WI38 (cell line): ENCODE results near the gene GALR1.

Experiments
- H3K4me3 ChIP-seq: 2 replicates; pipeline ENCODE4 v1.5.1; 2011; ENCODE audit warnings: low read depth, mild to moderate bottlenecking, control low read depth, low read length
- TF ChIP-seq, protein P1 (sequence below): IDR thresholded peaks from 2 replicates; pipeline ENCODE4 v1.5.1; 2012; ENCODE audit warnings: low read depth, mild to moderate bottlenecking, control low read depth, low read length

The GALR1 gene

DNA sequence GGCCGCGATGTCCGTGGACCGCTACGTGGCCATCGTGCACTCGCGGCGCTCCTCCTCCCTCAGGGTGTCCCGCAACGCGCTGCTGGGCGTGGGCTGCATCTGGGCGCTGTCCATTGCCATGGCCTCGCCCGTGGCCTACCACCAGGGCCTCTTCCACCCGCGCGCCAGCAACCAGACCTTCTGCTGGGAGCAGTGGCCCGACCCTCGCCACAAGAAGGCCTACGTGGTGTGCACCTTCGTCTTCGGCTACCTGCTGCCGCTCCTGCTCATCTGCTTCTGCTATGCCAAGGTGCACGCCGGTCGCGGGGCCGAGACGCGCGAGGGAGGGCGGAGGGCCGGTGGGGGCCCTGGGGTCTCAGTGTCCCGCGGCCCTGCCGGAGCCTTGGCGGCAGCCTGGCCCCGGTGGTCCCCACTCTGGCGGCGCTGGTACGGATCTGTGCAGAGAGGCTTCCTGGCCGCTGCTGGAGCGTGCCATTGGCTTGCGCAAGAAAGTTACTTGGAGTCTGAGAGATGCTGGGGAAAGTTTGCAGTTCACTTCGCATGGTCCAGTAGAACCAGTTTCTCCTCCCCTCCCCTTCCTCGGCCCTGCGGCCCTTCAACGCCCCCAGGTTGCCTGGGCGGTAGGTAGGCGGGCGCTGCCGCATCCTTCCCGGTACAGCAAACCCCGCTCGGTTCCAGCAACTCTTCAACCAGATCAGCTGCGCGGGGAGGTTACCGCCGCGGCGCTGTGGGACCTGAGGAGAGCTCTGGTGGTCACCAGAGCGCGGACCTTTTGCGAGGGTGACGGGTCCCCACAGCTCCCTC is 1.5 kb downstream of the GALR1 start:
- TF ChIP-seq, protein P1, sequence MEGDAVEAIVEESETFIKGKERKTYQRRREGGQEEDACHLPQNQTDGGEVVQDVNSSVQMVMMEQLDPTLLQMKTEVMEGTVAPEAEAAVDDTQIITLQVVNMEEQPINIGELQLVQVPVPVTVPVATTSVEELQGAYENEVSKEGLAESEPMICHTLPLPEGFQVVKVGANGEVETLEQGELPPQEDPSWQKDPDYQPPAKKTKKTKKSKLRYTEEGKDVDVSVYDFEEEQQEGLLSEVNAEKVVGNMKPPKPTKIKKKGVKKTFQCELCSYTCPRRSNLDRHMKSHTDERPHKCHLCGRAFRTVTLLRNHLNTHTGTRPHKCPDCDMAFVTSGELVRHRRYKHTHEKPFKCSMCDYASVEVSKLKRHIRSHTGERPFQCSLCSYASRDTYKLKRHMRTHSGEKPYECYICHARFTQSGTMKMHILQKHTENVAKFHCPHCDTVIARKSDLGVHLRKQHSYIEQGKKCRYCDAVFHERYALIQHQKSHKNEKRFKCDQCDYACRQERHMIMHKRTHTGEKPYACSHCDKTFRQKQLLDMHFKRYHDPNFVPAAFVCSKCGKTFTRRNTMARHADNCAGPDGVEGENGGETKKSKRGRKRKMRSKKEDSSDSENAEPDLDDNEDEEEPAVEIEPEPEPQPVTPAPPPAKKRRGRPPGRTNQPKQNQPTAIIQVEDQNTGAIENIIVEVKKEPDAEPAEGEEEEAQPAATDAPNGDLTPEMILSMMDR: no peak
- no peak overlapping the region for H3K4me3 ChIP-seq

DNA sequence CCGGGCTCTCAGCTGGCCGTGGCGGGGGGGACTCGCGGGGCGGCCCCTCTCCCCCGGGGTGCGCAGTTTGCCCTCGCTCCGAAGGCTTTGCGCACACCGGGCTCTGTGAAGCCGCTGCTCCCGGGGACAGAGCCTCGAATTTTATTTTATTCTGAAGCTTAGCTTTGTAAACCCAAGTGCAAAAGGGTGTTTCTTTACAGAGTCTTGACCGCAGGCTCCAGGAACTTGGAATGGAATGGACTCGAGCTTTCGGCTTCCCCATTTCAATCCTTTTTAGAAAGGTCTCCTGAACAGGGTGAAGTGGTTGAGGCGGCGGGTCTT is 2.0 kb downstream of the GALR1 start:
- no peak overlapping the region for H3K4me3 ChIP-seq
- TF ChIP-seq, protein P1: no peak

DNA sequence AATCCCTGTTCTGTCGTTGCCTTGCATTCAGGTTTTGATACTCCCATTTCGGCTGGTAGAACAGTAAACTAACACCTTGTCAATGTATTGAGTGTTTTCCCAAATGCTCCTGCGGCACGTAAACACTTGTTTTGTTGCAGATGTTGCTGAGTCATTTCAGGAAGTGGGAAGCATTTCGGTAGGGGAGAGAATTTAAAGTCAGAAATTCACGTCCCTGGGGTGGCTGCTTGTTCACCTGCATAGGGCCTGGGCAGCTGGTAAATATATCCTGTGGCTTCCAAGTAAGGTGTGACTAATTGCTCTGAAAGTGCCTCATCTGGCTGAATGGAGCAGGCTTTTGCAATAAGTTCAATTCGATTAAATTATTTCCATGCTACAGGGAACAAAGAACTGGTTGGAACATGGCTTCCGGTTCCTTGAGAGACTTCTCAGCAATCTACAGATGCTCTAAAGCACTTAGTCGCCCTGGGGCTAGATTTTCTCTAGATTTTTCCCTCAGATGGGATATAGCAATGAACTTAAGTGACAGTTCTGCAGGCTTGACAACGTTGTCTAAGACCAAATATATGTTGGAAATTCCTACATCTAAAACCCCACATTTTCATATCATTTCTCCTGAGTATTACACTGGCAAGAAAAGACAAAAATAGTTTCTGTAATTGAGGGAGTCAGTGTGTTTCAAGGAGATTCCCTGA is 5.2 kb downstream of the GALR1 start:
- TF ChIP-seq, protein P1: no peak
- H3K4me3 ChIP-seq: no peak overlapping the region

DNA sequence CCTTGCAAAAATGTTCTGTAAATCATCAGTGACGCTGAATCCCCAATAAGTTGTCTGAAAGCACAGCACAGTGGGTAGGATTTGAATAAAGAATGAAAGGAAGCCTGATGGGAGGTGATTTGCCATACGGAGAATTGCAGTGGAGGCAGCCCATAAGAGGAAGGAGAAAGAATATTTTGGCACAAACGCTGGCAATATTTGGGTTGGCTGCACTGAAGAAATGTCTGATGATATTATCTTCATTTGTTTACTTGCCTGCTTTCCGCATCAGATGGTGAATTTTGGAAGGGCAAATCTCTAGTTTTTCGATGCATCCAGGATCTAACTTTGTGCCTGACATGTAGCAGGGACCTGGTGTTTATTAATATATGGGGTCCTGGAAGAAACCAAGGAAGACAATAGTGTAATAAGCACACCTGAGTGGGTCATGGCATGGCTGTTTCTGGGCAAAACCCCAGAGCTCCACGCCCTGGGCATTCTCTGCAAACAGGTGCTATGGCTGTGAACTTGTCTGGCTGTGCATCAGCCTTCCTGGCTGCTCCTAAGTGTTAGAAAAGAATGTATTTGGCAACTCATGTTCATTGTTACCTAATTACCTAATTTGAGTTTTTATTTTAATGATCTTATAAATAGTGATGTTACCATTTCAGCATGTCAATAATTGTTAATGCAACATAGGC is 5.9 kb downstream of the GALR1 start:
- TF ChIP-seq, protein P1: no peak
- no peak overlapping the region for H3K4me3 ChIP-seq

DNA sequence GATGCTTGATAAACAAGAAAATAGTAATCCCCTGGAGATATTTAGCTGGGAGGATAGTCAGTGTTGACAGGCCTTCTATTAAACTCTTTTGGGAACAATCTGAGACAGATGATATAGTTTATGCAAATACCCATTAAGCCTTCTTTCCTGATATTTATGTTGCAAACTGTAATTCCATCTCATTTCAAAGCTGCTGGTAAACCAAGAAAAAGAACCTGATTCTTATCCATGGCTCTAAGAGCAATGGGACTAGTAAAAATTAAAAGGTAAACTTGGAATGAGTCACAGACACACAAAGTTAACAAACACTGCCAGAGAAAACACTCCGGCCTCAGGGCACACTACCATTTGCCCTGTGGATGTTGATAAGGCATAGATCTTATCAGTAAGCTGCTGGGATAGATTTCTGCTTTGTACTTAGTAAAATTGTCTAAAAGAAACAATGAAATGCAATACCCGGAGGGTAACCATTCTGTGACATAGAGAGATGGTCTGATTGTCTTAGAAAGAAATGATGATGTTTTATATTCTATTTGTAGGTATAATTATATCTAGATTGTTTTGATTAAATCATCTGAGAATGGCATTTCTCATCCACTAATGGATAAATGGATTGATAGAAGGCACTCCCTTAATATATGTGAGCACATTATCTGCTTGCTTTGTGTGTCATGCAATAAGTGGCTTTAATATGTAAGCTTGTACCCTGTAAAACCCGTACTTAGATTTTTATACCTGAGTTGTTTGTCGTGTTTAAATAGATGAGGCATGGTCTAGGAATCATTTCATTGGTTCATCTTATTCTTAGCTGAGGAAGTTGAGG is 13.2 kb downstream of the GALR1 start:
- TF ChIP-seq, protein P1: no peak
- no peak overlapping the region for H3K4me3 ChIP-seq

DNA sequence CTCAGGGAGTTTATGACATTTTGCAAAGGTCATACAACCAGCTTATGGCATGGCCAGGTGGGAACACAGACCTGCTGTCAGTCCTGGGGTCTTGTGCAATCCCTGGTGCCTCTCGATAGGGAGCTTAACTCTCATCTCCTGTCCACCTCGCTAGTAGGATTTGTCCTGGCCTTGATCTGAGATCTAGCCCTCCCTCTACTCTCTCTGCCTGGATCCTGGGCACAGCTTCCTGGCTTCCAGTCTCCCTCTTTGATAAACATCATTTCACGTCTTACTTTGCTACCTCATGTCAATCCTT is 13.8 kb downstream of the GALR1 start:
- no peak overlapping the region for H3K4me3 ChIP-seq
- TF ChIP-seq, protein P1: no peak

DNA sequence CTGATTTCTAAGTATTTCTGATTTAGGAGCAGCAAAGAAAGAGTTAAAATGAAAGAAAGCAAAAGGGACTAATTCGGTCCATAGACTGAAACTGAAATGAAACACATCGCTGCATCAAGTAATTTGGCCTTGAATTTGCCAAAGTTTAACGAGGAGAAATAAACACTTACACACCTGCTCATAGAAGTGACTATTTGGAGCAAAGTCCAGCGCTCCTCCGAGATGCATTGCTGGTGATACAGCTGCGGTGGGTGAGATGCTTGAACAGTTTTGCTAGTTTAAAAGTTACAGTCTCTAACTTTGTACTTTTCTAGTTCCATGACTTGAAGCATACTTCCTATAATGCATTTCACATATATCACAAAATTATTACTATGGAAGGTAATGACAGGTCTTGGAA is 18.3 kb downstream of the GALR1 start:
- H3K4me3 ChIP-seq: no peak overlapping the region

More for the DNA sequence above, 18.3 kb downstream of the GALR1 start:
- TF ChIP-seq, protein P1: no peak
